HL-60 (cell line): ENCODE data around the gene LILRA6.
"Not testable (repeated sequence)": the region's sequence is repeated elsewhere in the genome, so short reads cannot be mapped to it uniquely, and the experiment has no call there.

Experiments used
- DNase-seq, 2 experiments: peaks; one replicate each; pipeline ENCODE4 v3.0.0-alpha.2; 2010 to 2020; ENCODE audit warnings: low read depth in 1 of 2, low spot score in 1 of 2
- H3K27ac ChIP-seq: fragments of 250-450 bp; sonication (Bioruptor Pico); replicated peaks from 2 replicates; pipeline ENCODE4 v1.5.1; 2020; ENCODE audit warnings: mild to moderate bottlenecking, moderate library complexity
- H3K27me3 ChIP-seq: fragments of 250-450 bp; sonication (Bioruptor Pico); 2 replicates; pipeline ENCODE4 v1.5.1; 2021; ENCODE audit warnings: mild to moderate bottlenecking, moderate library complexity; ENCODE audit not compliant: insufficient read depth, poor library complexity, severe bottlenecking
- H3K4me3 ChIP-seq: replicated peaks from 2 replicates; pipeline ENCODE4 v1.5.1; 2011; ENCODE audit warnings: mild to moderate bottlenecking, control low read depth, low read length; ENCODE audit not compliant: insufficient read depth
- CTCF ChIP-seq: IDR thresholded peaks from one replicate; pipeline ENCODE4 v1.5.1; 2011; ENCODE audit warnings: low read length, control low read depth, inconsistent platforms; ENCODE audit not compliant: insufficient read depth
- GABPA ChIP-seq: IDR thresholded peaks from 2 replicates; pipeline ENCODE4 v1.6.1; 2012; ENCODE audit warnings: low read depth
- POLR2AphosphoS5 ChIP-seq: IDR thresholded peaks from 2 replicates; pipeline ENCODE4 v1.6.1; 2012; ENCODE audit warnings: low read depth
- SPI1 ChIP-seq: IDR thresholded peaks from 2 replicates; pipeline ENCODE4 v1.6.1; 2012; ENCODE audit warnings: low read depth, mild to moderate bottlenecking, borderline replicate concordance
- TF ChIP-seq, protein P1 (sequence below): IDR thresholded peaks from 2 replicates; pipeline ENCODE4 v1.6.1; 2012; ENCODE audit warnings: low read depth; ENCODE audit not compliant: insufficient replicate concordance

LILRA6 gene

DNA sequence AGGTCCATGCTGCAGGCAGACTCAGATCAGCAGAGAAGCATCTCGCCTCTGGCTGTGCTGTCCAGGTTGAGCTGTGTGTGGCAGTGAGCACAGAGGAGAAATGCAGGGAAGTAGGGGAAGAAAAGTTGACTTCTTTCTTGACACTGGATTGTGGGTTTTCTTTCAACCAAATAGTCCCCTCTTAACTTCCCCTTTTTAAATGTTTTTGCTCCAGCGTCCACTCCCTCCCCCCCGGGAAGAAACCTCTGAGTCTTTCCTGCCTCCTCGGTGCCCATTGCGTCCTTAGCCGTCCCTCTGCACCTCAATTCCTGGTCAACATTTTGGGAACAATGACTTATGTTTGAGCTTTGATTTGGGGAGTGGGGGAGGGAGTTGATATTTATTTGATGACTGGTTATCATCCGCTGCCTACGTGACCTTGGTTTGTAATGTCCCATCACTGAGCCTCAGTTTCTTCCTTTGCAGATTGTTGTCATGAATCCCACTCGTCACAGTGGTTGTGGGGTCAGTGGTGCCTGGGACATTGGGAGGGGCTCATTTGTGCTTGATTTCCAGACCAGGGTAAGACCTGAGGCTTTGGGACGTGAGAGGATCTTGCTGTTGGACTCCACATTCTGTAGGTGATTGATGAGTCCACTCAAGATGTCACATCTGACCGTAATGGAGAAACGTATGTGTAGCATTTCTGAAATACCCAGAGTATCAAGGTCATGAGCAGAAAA, 38.6 kb upstream of the LILRA6 start, which contains the start of gene LILRB2:
TSS of gene LILRB2 (minus strand) at position 104 of the 722 bp plus-strand sequence. CDS start 614 bp downstream, outside the sequence.
- H3K4me3 ChIP-seq: peak within 1 kb of the TSS; percentile 20
- TF ChIP-seq, protein P1, sequence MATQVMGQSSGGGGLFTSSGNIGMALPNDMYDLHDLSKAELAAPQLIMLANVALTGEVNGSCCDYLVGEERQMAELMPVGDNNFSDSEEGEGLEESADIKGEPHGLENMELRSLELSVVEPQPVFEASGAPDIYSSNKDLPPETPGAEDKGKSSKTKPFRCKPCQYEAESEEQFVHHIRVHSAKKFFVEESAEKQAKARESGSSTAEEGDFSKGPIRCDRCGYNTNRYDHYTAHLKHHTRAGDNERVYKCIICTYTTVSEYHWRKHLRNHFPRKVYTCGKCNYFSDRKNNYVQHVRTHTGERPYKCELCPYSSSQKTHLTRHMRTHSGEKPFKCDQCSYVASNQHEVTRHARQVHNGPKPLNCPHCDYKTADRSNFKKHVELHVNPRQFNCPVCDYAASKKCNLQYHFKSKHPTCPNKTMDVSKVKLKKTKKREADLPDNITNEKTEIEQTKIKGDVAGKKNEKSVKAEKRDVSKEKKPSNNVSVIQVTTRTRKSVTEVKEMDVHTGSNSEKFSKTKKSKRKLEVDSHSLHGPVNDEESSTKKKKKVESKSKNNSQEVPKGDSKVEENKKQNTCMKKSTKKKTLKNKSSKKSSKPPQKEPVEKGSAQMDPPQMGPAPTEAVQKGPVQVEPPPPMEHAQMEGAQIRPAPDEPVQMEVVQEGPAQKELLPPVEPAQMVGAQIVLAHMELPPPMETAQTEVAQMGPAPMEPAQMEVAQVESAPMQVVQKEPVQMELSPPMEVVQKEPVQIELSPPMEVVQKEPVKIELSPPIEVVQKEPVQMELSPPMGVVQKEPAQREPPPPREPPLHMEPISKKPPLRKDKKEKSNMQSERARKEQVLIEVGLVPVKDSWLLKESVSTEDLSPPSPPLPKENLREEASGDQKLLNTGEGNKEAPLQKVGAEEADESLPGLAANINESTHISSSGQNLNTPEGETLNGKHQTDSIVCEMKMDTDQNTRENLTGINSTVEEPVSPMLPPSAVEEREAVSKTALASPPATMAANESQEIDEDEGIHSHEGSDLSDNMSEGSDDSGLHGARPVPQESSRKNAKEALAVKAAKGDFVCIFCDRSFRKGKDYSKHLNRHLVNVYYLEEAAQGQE: no peak
- TF ChIP-seq SPI1: no peak
- no peak for TF ChIP-seq CTCF
- TF ChIP-seq POLR2AphosphoS5: no peak
- TF ChIP-seq GABPA: no peak
- DNase-seq: peak in 1 of 2 experiments; percentile 73
- peak within 1 kb of the TSS; percentile 67 for H3K27ac ChIP-seq
- H3K27me3 ChIP-seq: no peaks in the 10 kb centered on the region

DNA sequence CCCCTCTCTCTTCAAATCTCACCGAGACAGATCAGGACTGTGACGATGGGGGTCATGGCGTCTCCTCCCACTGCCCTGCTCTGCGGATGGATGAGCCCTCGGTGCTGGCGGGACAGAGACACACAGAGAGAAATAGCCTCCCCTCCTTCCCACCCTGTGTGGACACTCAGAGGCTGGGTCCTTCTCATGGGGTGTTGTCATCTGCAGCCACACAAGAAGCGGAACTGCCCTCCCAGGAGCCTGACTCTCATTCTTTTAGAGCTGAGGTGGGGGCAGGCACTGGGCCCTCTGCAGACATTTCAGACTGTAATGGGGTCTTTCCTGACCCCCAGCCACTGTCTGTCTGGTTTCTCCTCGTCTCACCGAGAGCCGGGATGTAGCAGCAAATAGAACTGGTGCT, 37.9 kb upstream of the LILRA6 start:
- peak; percentile 82 for TF ChIP-seq SPI1
- not testable (repeated sequence) for H3K27me3 ChIP-seq
- Histone ChIP-seq H3K27ac (peak overlapping the region; percentile 67), H3K4me3 (peak overlapping the region; percentile 20)
- peak in 1 of 2 experiments; percentile 72 for DNase-seq

DNA sequence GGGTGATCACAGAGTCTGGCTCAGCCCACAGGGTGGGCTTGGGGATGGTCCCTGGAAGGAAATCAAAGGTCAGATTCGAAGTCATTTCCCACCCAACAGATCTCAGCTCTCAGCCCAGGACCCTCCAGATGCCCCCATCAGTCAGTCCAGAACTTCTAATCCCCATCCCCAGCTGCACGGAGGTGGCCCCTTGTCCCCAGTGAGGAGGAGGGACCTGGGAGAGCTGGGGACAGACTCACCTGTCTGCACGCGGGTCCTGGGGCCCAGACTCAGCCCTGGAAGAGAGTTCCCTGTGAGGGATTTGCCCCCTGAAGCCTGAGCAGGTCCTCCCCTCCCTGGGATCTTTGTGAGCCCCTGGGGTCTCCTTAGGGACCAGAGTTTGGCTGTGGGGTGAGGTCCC, 37.4 kb upstream of the LILRA6 start:
- H3K4me3 ChIP-seq: peak overlapping the region; percentile 20
- not testable (repeated sequence) for DNase-seq, H3K27me3 ChIP-seq
- peak overlapping the region; percentile 67 for H3K27ac ChIP-seq

GRCh38 chr19:54279406-54279962, 36.9 kb upstream of the LILRA6 start:
- Histone ChIP-seq H3K4me3 (peak overlapping the region; percentile 20; the same call in 1 of the 2 replicates), H3K27me3 (no peaks in the 10 kb centered on the region), H3K27ac (no peak overlapping the region)
- no peak for DNase-seq
- no peak for TF ChIP-seq GABPA
- TF ChIP-seq SPI1: no peak
- no peak for TF ChIP-seq POLR2AphosphoS5
- TF ChIP-seq CTCF: no peak
- TF ChIP-seq, protein P1: no peak

GRCh38 chr19:54278571-54279195, 36.1 kb upstream of the LILRA6 start:
- H3K27ac ChIP-seq, DNase-seq, H3K4me3 ChIP-seq, H3K27me3 ChIP-seq: not testable (repeated sequence)

DNA sequence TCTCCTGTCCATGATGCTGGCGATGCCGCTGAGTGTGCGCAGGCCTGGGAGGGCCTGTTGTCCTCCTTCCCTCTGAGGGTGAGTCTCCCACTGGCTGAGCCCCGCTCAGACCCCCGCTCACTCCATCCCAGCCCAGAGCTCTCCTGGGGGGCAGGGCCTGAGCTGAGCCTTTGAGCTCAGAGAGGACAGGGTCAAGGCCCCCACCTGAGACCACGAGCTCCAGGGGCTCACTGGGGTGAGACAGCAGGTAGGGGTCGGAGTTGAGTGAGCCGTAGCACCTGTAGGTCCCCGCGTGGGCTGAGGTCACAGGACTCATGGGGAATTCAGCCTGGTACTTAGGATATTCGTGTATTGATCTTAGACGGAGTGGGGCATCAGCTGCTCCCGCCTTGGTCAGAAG, 35.5 kb upstream of the LILRA6 start:
- not testable (repeated sequence) for H3K27ac ChIP-seq, H3K4me3 ChIP-seq, DNase-seq, H3K27me3 ChIP-seq

GRCh38 chr19:54277111-54277615, 34.6 kb upstream of the LILRA6 start:
- DNase-seq, H3K27me3 ChIP-seq, H3K4me3 ChIP-seq, H3K27ac ChIP-seq: not testable (repeated sequence)
